Putamen (tissue), 1 donor: ENCODE data around the gene STMN3.
"Not testable (repeated sequence)": the region's sequence is repeated elsewhere in the genome, so short reads cannot be mapped to it uniquely, and the experiment has no call there.

Experiments used
- DNase-seq: peaks from one replicate; pipeline ENCODE4 v3.0.0-alpha.2; 2016; ENCODE audit warnings: low spot score

STMN3 gene

DNA sequence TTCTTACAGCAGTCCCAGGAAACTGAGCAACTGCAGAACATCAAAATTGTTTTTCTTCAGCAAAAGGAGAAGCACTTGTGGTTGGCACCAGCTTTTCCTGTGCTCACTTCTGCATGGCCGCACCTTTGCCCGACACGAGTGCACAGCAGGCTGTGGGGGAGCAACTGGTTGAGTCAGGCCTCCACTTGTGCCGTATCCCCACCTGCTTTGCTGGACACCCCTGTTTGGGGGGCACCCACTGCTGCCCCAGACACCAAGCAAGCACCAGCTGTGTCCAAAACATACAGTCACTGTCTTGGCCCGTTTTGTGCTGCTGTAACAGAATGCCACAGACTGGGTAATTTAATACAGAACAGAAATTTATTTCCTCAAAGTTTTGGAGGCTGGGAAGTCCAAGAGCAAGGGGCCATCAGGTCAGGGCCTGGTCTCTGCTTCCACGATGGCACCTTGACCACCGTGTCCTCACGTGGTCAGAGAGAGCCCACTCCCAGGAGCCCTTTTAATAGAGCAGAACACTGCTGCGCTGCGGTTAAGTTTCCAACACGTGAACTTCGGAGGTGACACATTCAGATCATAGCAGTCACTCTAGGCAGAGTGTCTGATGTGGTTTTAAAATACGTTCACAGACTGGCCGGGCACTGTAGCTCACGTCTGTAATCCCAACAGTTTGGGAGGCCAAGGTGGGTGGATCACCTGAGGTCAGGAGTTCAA is 17.6 kb downstream of the STMN3 start:
- no peak for DNase-seq

GRCh38 chr20:63633732-63634131 is 19.5 kb downstream of the STMN3 start:
- no peak for DNase-seq

DNA sequence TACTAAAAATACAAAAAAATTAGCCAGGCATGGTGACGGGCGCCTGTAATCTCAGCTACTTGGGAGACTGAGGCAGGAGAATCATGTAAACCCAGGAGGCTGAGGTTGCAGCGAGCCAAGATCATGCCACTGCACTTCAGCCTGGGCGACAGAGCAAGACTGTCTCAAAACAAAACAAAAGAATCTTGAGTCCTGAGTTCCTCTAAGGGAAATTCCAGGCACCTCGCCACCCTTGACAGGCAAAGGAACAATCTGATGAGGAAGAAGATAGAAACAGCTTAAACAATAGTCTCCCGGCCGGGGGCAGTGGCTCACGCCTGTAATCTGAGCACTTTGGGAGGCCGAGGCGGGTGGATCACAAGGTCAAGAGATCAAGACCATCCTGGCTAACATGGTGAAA is 21.8 kb downstream of the STMN3 start:
- DNase-seq, result not testable (repeated sequence)

DNA sequence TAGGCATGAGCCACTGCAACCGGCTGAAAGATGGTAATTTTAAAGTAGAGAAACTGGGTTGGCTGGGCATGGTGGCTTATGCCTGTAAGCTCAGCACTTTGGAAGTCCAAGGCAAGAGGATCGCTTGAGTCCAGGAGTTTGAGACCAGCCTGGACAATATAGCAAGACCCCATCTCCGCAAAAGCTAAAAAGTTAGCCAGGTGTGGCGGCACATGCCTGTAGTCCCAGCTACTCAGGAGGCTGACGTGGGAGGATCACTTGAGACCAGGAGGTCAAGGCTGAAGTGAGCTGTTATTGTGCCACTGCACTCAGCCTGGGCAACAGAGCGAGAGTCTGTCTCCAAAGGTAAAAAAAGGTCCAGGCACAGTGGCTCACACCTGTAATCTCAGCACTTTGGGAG is 22.3 kb downstream of the STMN3 start:
- DNase-seq, result not testable (repeated sequence)

DNA sequence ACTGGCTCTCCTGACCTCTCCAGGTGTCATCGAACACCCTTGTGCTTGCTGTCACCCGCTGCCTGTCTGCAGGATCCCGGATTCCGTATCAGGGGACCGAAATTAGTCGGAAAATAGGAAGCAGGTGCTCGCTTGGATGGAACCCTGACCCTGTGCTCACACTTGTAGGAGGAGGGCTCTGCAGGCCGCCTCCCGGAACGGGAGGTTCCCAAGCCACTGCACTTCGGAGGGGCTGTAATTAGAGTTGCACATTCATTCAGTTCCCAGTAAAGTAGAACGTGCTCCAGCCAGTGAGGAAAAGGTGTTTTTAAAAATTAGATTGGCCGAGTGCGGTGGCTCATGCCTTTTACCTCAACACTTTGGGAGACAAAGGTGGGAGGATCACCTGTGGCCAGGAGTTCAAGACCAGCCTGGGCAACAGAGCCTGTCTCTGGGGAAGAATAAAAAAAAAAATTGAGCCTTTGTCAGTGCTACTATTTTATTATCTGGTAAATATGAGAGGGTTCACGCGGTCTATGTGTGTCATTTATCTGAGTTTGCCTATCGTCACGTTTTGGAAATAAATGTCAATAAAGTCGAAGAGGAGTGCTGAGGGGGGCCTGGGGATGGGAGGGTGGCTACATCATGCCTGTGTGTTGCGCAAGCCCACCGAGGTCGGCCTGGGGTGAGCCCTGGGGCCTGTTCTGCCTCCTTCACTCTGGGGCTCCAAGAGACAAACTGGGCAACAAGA is 24.8 kb downstream of the STMN3 start:
- DNase-seq, result peak; percentile 47

GRCh38 chr20:63627751-63628245 is 25.4 kb downstream of the STMN3 start:
- no peak for DNase-seq

GRCh38 chr20:63627129-63627750 is 26.0 kb downstream of the STMN3 start:
- DNase-seq, result peak; percentile 92

DNA sequence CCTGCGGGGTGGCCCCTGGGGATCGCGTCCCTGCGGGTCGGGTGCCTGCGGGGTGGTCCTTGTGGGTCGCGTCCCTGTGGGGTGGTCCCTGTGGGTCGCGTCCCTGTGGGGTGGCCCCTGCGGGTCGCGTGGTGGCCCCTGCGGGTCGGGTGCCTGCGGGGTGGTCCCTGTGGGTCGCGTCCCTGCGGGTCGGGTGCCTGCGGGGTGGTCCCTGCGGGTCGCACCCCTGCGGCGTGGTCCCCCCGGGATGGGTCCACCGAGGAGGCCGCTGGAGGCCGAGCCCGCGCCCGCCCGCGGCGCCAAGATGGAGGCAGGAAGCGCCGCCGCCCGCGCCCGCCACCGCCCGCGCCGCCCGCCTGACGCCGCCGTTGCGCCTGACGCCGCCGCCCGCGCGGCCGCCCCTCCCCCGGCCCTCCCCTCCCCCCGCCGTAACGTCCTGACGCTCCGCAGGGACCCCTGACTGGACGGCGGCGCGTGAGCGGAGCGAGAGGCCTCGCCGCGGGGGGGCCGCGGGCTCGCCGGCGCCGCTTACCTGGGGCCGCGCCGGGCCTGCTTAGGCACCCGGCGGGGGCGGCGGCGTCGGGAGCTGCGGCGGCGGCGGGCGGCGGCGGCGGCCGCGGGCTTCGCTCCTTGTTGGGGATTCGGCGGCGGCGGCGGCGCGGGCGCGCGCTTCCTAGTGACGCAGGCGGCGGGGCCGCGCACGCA is 26.6 kb downstream of the STMN3 start, which contains the start of gene GMEB2:
Gene GMEB2 (minus strand): TSS at position 678 of the 705 bp plus-strand sequence. CDS start 7,704 bp downstream, outside the sequence.
- peak; percentile 86 for DNase-seq

DNA sequence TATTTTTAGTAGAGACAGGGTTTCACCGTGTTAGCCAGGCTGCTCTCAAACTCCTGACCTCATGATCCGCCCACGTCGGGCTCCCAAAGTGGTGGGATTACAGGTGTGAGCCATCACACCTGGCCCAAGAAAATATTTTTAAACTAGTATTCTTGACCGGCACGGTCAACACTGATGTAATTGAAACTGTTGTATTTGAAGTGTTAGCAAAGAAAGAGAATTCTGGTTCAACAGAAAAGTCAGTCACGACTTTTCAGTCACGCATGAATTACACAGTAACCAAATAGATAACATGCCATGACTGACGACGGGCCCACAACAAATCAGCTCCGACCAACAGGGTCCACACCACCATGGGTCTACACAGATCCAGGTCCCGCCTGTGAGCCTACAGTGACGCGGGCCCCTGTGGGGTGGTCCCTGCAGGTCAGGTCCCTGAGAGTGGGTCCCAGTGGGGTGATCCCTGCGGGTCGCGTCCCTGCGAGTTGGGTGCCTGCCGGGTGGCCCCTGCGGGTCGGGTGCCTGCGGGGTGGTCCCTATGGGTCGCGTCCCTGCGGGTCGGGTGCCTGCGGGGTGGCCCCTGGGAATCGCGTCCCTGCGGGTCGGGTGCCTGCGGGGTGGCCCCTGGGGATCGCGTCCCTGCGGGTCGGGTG is 27.3 kb downstream of the STMN3 start:
- DNase-seq, result no peak

- no peak for DNase-seq
Measured at GRCh38 chr20:63624486-63624885, 28.7 kb downstream of the STMN3 start.

GRCh38 chr20:63622732-63623131 is 30.5 kb downstream of the STMN3 start:
- DNase-seq, result no peak

DNA sequence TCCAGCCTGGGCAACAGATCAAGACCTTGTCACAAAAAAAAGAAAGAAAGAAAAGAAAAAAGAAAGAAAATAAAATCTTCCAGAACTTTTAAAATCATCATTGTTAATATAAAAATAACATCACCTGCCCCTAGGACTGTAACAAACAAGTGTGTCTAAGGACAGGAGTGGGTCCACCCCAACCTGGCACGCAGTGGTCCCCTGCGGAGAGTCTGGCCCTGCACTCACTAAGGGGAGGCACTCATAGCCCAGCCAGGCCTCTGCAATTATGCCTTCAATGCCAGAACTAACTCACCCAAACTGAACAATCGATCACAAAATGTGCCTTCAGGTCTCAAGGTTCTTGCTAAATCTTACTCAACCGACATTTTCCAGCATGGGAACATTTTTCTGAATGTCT is 31.1 kb downstream of the STMN3 start:
- no peak for DNase-seq

DNA sequence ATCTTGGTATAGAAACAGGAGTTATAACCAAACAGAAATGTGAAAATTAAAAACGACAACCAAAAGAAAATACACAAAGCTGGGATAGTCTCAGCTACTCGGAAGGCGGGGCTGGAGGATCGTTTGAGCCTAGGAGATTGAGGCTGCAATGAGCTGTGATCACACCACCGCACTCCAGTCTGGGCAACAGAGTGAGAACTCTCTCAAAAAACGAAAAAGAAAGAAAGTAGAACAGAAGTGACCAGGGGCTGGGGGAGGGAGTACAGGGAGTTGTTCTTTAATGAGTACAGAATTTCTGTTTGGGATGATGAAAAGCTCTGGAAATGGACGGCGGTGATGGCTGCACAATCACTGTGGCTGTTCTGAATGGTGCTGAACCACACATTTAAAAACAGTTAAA is 32.2 kb downstream of the STMN3 start:
- DNase-seq, result no peak

DNA sequence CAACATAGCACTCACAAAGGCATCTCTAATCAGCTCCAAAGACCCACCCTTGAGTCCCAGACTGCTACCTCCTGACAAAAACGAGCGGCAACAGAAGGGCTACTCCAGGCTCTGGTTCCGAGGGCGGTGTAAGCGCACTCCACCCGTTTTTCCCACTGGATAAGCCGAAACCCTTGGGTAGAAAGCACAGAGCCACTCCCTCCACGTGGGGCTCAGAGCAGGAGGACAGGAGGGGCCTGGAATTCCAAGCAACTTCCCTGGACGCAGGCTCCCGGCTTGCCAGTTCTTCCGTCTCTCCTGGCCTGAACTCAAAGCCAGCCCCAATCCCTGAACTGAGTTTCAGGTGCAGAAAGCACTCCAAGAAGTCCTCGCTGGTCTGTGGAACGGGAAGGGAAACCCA is 33.7 kb downstream of the STMN3 start:
- no peak for DNase-seq

DNA sequence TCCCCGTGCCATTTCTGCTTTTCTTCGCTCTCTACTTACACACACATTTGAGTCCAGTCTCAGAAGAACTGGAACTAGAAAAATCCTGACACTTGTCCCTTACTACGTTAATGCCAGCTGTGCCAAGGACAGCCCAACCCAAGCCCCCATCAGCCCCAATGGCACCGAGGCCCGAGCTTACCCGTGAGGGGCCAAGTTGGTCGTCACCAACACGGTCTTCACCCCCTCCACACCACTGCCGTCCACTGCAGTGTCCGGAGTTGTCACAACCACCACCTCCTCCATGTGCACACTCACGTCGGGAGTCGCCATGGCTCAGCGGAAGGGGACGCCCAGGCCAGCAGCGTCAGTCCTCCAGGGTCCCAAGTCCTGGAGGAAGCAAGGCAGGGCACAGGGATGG is 34.1 kb downstream of the STMN3 start:
- DNase-seq, result no peak

GRCh38 chr20:63618291-63618980 is 34.8 kb downstream of the STMN3 start:
- DNase-seq, result no peak

GRCh38 chr20:63617876-63618265 is 35.4 kb downstream of the STMN3 start:
- no peak for DNase-seq

DNA sequence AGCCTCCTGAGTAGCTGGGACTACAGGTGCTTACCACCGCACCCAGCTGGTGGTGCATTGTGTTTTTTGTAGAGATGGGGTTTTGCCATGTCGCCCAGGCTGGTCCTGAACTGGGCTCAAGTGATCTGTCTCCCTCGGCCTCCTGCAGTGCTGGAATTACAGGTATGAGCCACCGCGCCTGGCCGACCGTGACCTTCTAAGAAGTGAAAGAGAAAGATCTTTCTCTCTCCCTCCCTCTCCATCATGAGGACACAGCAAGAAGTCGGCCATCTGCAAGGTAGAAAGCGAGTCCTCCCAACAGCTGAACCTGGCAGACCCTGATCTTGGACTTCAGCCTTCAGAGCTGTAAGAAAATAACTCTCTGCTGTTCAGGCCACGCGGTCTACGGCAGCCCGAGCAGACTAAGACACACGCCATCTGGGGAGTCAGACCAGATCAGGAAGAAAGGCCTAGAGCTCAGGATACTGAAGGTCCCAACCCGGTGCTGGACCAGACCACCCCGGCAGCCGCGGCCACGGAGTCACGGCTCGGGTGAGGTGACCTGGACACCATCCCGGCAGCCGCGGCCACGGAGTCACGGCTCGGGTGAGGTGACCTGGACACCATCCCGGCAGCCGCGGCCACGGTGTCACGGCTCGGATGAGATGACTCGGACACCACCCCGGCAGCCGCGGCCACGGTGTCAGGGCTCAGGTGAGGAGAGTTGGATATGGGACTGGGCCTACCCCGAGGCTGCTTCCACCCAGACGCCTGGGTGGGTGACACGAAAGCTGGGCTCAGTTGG is 35.9 kb downstream of the STMN3 start:
- DNase-seq, result no peak

DNA sequence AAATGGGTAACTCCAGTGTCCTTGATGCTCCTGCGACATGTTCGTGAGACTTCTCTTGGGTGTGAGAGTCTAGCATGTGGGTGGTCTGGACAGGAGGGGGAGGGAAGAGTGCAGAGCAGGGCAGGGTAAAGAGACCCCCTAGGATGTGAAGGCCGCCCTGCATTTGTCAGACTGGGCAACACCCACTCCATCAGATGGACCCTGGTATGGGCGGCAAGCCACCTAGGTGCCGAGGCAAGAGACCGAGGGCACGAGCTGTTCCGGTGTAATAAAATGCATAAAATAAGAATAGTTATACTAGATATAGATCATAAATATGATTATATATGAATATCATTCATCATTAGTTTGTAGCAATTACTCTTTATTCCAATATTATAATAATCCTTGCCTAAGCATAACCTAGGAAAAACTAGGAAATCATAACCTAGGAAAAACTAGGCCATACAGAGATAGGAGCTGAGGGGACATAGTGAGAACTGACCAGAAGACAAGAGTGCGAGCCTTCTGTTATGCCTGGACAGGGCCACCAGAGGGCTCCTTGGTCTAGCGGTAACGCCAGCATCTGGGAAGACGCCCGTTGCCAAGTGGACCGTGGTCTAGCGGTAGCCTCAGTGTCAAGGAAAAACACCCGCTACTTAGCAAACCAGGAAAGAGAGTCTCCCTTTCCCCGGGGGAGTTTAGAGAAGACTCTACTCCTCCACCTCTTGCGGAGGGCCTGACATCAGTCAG is 39.2 kb downstream of the STMN3 start:
- not testable (repeated sequence) for DNase-seq
